Neural progenitor cell (in vitro differentiated cells): ENCODE measurements around the gene ADCY1. TPM values are rescaled to one million over a fixed set of nuclear protein-coding genes. Genes with fewer than 3 reads are reported as not detected.
A peak's percentile ranks its signal among the peaks of the same experiment; 100 is the strongest.

Experiments
- DNase-seq: peaks from one replicate; pipeline ENCODE4 v3.0.0-alpha.2; 2016; ENCODE audit warnings: low spot score
- H2AFZ ChIP-seq: fragments of 200-600 bp; sonication (generic); replicated peaks from 2 replicates; pipeline ENCODE4 v1.6.1; 2016; ENCODE audit warnings: antibody characterized with exemption
- H3F3A ChIP-seq: fragments of 200-600 bp; sonication (generic); 2 replicates; pipeline ENCODE4 v1.6.1; 2016; ENCODE audit warnings: antibody characterized with exemption, low read depth
- H3K27ac ChIP-seq: fragments of 200-600 bp; sonication (generic); 2 replicates; pipeline ENCODE4 v1.5.1; 2016; ENCODE audit warnings: mild to moderate bottlenecking
- H3K27me3 ChIP-seq: fragments of 200-600 bp; sonication (generic); 2 replicates; pipeline ENCODE4 v1.6.1; 2016; ENCODE audit warnings: mild to moderate bottlenecking, moderate library complexity
- H3K36me3 ChIP-seq: fragments of 200-600 bp; sonication (generic); 2 replicates; pipeline ENCODE4 v1.5.1; 2016
- H3K4me1 ChIP-seq: fragments of 200-600 bp; sonication (generic); 2 replicates; pipeline ENCODE4 v1.6.1; 2016; ENCODE audit warnings: mixed run types
- H3K4me2 ChIP-seq: fragments of 200-600 bp; sonication (generic); 2 replicates; pipeline ENCODE4 v1.6.1; 2016
- H3K4me3 ChIP-seq: fragments of 200-600 bp; sonication (generic); 2 replicates; pipeline ENCODE4 v1.5.1; 2016
- H3K79me2 ChIP-seq: fragments of 200-600 bp; sonication (generic); 2 replicates; pipeline ENCODE4 v1.6.1; 2016; ENCODE audit warnings: low read depth
- H3K9ac ChIP-seq: fragments of 200-600 bp; sonication (generic); 2 replicates; pipeline ENCODE4 v1.6.1; 2016
- H3K9me3 ChIP-seq: fragments of 200-600 bp; sonication (generic); 2 replicates; pipeline ENCODE4 v1.5.1; 2016; ENCODE audit warnings: low read depth
- H4K20me1 ChIP-seq: fragments of 200-600 bp; sonication (generic); 2 replicates; pipeline ENCODE4 v1.6.1; 2016; ENCODE audit warnings: low read depth
- H3K27ac Mint-ChIP-seq: 3 replicates; pipeline ENCODE4 v1.8.0; 2021; ENCODE audit warnings: mixed read lengths
- H3K27me3 Mint-ChIP-seq: 2 replicates; pipeline ENCODE4 v1.8.0; 2022; ENCODE audit warnings: low read depth, mild to moderate bottlenecking, inconsistent platforms, moderate library complexity, mixed read lengths; ENCODE audit not compliant: insufficient read depth
- H3K36me3 Mint-ChIP-seq: 3 replicates; pipeline ENCODE4 v1.8.0; 2021; ENCODE audit warnings: mixed read lengths
- H3K4me1 Mint-ChIP-seq: 3 replicates; pipeline ENCODE4 v1.8.0; 2021; ENCODE audit warnings: mixed read lengths
- H3K4me3 Mint-ChIP-seq: 3 replicates; pipeline ENCODE4 v1.8.0; 2021; ENCODE audit warnings: mild to moderate bottlenecking, moderate library complexity, mixed read lengths
- H3K9me3 Mint-ChIP-seq: 3 replicates; pipeline ENCODE4 v1.8.0; 2020; ENCODE audit warnings: mixed read lengths
- CTCF ChIP-seq: fragments of 200-600 bp; sonication (generic); IDR thresholded peaks from 2 replicates; pipeline ENCODE4 v1.5.1; 2017; ENCODE audit warnings: antibody characterized with exemption, mild to moderate bottlenecking
- EZH2 ChIP-seq: fragments of 200-600 bp; sonication (generic); IDR thresholded peaks from 2 replicates; pipeline ENCODE4 v1.6.1; 2017; ENCODE audit warnings: antibody characterized with exemption, mild to moderate bottlenecking, moderate library complexity
- EZH2phosphoT487 ChIP-seq: fragments of 200-600 bp; sonication (generic); IDR thresholded peaks from 2 replicates; pipeline ENCODE4 v1.6.1; 2017; ENCODE audit warnings: antibody characterized with exemption
- total RNA-seq: library from RNA; depleted of rRNA; stranded (reverse); fragments of >200 nt; gene quantifications from 2 replicates; pipeline ENCODE4 v1.2.3, GENCODE V29; 2015; ENCODE audit warnings: low replicate concordance

Gene ADCY1
- total RNA-seq, 1 donor from 2014 or later, result 7.4 TPM

DNA sequence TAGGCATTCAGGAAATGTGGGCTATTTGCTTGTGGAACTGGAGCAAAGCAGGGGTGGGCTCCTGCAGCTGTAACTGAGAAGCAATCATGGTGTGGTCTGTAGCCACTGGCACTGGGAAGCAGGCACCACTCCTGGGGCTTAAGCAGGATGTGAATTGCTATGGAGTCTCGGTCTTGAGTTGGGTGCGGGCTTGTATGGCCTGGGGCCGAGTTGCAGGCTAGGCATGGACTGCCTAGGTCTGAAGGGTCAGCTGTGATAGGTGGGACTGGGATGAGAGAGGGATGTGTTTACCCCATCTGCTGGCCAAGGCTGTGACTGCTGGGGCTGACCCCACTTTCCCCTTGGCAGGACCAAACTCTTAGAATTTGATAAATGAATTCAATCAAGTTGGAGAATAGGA, 43.0 kb downstream of the ADCY1 start:
- no peaks in the 10 kb centered on the region for H3K36me3 ChIP-seq
- no peaks in the 10 kb centered on the region for H3K4me1 ChIP-seq
- no peaks in the 10 kb centered on the region for H3F3A ChIP-seq
- DNase-seq, result peak; percentile 25
- no peak overlapping the region for H3K9ac ChIP-seq
- no peaks in the 10 kb centered on the region for H3K27me3 Mint-ChIP-seq
- no peak overlapping the region for H3K4me2 ChIP-seq
- no peaks in the 10 kb centered on the region for H3K79me2 ChIP-seq
- H3K4me3 Mint-ChIP-seq, result no peak overlapping the region
- H3K27ac ChIP-seq, result no peak overlapping the region
- no peaks in the 10 kb centered on the region for H3K4me1 Mint-ChIP-seq
- no peaks in the 10 kb centered on the region for H3K27me3 ChIP-seq
- TF ChIP-seq EZH2 (no peak), CTCF (peak; percentile 37)
- no peaks in the 10 kb centered on the region for H4K20me1 ChIP-seq
- H3K36me3 Mint-ChIP-seq, result peaks cover 25% of the 10 kb centered on the region
- peaks cover 39% of the 10 kb centered on the region for H3K9me3 Mint-ChIP-seq
- H2AFZ ChIP-seq, result no peak overlapping the region
- H3K27ac Mint-ChIP-seq, result no peak overlapping the region
- H3K4me3 ChIP-seq, result no peak overlapping the region
- H3K9me3 ChIP-seq, result peaks cover 5% of the 10 kb centered on the region

DNA sequence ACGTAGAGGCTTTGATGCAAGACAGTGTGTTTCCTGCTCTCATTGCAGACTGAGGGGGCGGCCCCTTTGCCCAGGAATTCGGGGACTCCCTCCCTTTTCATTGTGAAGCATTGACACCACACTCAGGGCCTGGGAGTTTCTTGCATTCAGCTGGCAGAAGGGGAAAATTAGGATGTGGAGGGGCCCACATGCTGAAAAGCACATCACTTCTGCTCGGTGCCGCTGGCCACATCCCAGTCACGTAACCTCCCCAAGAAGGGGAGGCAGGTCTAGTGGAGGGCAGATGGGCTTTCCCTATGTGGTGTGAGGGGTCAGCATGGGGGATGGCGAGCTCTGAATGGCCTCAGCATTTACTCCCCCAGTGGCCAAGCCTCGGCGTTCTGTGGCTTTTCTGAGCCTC, 47.9 kb downstream of the ADCY1 start:
- no peak overlapping the region for H2AFZ ChIP-seq
- peaks cover 9% of the 10 kb centered on the region for H3K9me3 Mint-ChIP-seq
- H3K36me3 Mint-ChIP-seq, result peaks cover 8% of the 10 kb centered on the region
- H4K20me1 ChIP-seq, result no peaks in the 10 kb centered on the region
- H3K27ac ChIP-seq, result no peak overlapping the region
- H3K27me3 ChIP-seq, result no peaks in the 10 kb centered on the region
- DNase-seq, result no peak
- no peak overlapping the region for H3K4me2 ChIP-seq
- H3F3A ChIP-seq, result no peaks in the 10 kb centered on the region
- TF ChIP-seq CTCF (no peak), EZH2phosphoT487 (no peak), EZH2 (no peak)
- no peaks in the 10 kb centered on the region for H3K4me1 ChIP-seq
- H3K4me3 Mint-ChIP-seq, result no peak overlapping the region
- H3K27ac Mint-ChIP-seq, result no peak overlapping the region
- H3K79me2 ChIP-seq, result no peaks in the 10 kb centered on the region
- no peaks in the 10 kb centered on the region for H3K36me3 ChIP-seq
- peaks cover 2% of the 10 kb centered on the region for H3K27me3 Mint-ChIP-seq
- no peaks in the 10 kb centered on the region for H3K4me1 Mint-ChIP-seq
- no peaks in the 10 kb centered on the region for H3K9me3 ChIP-seq
- H3K4me3 ChIP-seq, result no peak overlapping the region
- H3K9ac ChIP-seq, result no peak overlapping the region

- no peak overlapping the region for H3K27ac Mint-ChIP-seq
- no peak overlapping the region for H3K4me3 Mint-ChIP-seq
- no peak overlapping the region for H3K4me2 ChIP-seq
- H3K36me3 ChIP-seq, result no peaks in the 10 kb centered on the region
- no peak overlapping the region for H3K9ac ChIP-seq
- no peaks in the 10 kb centered on the region for H3K4me1 Mint-ChIP-seq
- TF ChIP-seq EZH2phosphoT487 (no peak), EZH2 (no peak), CTCF (no peak)
- no peak overlapping the region for H3K27ac ChIP-seq
- no peaks in the 10 kb centered on the region for H3K27me3 ChIP-seq
- H3K4me3 ChIP-seq, result no peak overlapping the region
- no peaks in the 10 kb centered on the region for H3K79me2 ChIP-seq
- H3K27me3 Mint-ChIP-seq, result peaks cover 2% of the 10 kb centered on the region
- no peak for DNase-seq
- H3K9me3 Mint-ChIP-seq, result peaks cover 6% of the 10 kb centered on the region
- no peaks in the 10 kb centered on the region for H3K4me1 ChIP-seq
- no peaks in the 10 kb centered on the region for H4K20me1 ChIP-seq
- no peaks in the 10 kb centered on the region for H3K9me3 ChIP-seq
- H3K36me3 Mint-ChIP-seq, result peaks cover 8% of the 10 kb centered on the region
- no peak overlapping the region for H2AFZ ChIP-seq
- no peaks in the 10 kb centered on the region for H3F3A ChIP-seq
These were observed 49.0 kb downstream of the ADCY1 start for GRCh38 chr7:45623157-45623556.
